Thoracic aorta (tissue), 2 donors: ENCODE data around the gene WNT9B. TPM values are rescaled to one million over a fixed set of nuclear protein-coding genes. Genes with fewer than 3 reads are reported as not detected.

Experiments
- ATAC-seq: fragments of 150-250 bp; one replicate; pipeline ENCODE4 v1.8.0; 2017; ENCODE audit warnings: low read depth; ENCODE audit not compliant: insufficient number of reproducible peaks, low FRiP score
- DNase-seq: peaks from one replicate; pipeline ENCODE4 v3.0.0-alpha.2; 2020; ENCODE audit warnings: low spot score
- H3K27ac ChIP-seq, 2 donors: fragments of 200-600 bp; sonication (generic); 1 replicate in 1 of 2; 2 replicates in 1 of 2; pipeline ENCODE4 v1.5.1; 2016; ENCODE audit warnings: mild to moderate bottlenecking in 2 of 2, moderate library complexity in 2 of 2
- H3K27me3 ChIP-seq: fragments of 200-600 bp; sonication (generic); replicated peaks from 2 replicates; pipeline ENCODE4 v1.6.0; 2016; ENCODE audit warnings: mild to moderate bottlenecking; ENCODE audit not compliant: insufficient read depth
- H3K36me3 ChIP-seq: fragments of 200-600 bp; sonication (generic); one replicate; pipeline ENCODE4 v1.5.1; 2016
- H3K4me1 ChIP-seq, 2 donors: fragments of 200-600 bp; sonication (generic); 1 replicate in 1 of 2; 2 replicates in 1 of 2; pipeline versions ENCODE4 v1.5.1 to v1.6.0; 2016; ENCODE audit warnings: low read depth in 2 of 2, mild to moderate bottlenecking in 1 of 2; ENCODE audit not compliant: control insufficient read depth in 1 of 2
- H3K4me3 ChIP-seq: fragments of 200-600 bp; sonication (generic); 2 replicates; pipeline ENCODE4 v1.5.1; 2016; ENCODE audit warnings: mild to moderate bottlenecking
- H3K9me3 ChIP-seq: fragments of 200-600 bp; sonication (generic); 2 replicates; pipeline ENCODE4 v1.5.1; 2016
- total RNA-seq, 2 donors: library from RNA; depleted of rRNA; stranded (reverse); fragments of >200 nt; gene quantifications; one replicate each; pipeline versions ENCODE4 v1.1.0 to v1.2.3, GENCODE V29; 2016
- TF ChIP-seq, protein P1 (sequence below): fragments of 200-600 bp; sonication (generic); IDR thresholded peaks from one replicate; pipeline ENCODE4 v1.5.1; 2019; ENCODE audit warnings: antibody characterized with exemption

Gene WNT9B
- total RNA-seq, 2 donors from 2014 or later: 2.2 TPM; not detected in 1

DNA sequence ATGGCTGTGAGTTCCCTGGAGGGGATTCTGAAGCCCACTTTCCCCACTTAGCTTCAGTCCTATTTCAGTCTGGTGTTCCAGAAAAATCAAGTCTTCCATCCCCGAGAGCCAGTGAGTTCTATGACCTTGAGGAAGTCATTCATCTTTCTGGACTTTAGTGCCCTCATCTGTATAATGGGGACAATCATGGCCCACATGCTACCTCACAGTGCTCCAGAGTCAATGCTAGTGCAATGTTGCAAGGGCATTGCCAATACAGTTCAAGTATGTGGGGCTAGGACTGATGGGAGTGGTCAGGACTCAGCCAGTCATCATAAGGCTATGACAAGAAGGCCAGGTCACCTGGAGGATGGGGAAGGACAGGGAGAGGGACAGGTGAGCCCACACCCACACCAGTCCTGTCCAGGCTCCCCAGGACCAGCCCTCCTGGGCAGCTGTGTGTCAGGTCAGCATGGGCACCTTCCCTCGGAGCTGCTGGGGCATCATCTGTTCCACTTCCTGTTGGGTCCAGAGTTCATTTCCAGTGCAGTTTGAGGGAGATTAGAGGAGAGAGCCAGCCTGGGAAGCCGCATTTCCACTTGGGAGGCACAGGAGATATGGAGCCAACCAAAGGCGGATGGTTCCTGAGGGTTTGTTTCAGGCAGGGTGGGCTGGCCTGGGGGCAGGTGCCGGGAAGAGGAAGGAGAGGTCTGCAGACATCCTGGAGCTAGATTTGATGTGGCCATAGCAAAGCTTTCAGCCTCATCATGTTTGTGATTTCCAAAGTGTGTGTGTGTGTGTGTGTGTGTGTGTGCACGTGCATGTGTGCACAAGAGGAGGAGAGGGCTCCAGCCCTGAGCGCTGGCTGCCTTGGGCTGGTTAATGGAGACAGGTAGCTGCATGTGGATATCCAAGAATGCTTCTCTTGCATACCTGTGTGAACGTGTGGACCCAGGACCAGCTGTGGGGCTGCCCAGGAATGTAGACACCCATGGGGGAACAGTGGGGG is 3.9 kb upstream of the WNT9B start:
- Histone ChIP-seq H3K27ac (no peak overlapping the region), H3K27me3 (peaks cover 10% of the 10 kb centered on the region), H3K36me3 (no peaks in the 10 kb centered on the region), H3K4me3 (no peak overlapping the region), H3K4me1 (peaks cover 6 to 12% of the 10 kb centered on the region in 2 donors), H3K9me3 (no peaks in the 10 kb centered on the region)
- TF ChIP-seq, protein P1, sequence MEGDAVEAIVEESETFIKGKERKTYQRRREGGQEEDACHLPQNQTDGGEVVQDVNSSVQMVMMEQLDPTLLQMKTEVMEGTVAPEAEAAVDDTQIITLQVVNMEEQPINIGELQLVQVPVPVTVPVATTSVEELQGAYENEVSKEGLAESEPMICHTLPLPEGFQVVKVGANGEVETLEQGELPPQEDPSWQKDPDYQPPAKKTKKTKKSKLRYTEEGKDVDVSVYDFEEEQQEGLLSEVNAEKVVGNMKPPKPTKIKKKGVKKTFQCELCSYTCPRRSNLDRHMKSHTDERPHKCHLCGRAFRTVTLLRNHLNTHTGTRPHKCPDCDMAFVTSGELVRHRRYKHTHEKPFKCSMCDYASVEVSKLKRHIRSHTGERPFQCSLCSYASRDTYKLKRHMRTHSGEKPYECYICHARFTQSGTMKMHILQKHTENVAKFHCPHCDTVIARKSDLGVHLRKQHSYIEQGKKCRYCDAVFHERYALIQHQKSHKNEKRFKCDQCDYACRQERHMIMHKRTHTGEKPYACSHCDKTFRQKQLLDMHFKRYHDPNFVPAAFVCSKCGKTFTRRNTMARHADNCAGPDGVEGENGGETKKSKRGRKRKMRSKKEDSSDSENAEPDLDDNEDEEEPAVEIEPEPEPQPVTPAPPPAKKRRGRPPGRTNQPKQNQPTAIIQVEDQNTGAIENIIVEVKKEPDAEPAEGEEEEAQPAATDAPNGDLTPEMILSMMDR: no peak
- DNase-seq (no peak), ATAC-seq (no peak)

DNA sequence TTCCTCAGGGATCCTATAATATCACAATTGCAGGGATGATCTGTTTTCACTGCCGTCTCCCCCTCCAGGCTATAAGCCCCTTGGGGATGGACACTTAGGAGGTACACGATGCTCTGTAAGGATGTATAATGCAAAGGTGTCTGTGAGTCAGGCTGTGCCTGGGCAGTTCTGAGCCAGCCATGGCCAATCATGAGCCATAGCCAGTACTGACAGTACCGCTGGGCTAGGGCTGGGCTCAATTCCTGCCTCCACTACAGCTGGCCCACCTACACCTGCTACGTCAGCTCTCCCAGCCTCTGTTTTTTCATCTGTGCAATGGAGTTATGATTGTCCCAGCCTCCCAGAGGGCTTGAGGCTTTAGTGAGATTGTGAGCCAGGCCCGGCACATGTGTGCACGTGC is 2.8 kb upstream of the WNT9B start:
- H3K4me1 ChIP-seq: peaks cover 6 to 12% of the 10 kb centered on the region in 2 donors
- TF ChIP-seq, protein P1: no peak
- H3K27ac ChIP-seq: no peak overlapping the region
- no peak overlapping the region for H3K4me3 ChIP-seq
- H3K27me3 ChIP-seq: peaks cover 10% of the 10 kb centered on the region
- H3K9me3 ChIP-seq: no peaks in the 10 kb centered on the region
- no peak for DNase-seq
- ATAC-seq: no peak
- H3K36me3 ChIP-seq: no peaks in the 10 kb centered on the region

DNA sequence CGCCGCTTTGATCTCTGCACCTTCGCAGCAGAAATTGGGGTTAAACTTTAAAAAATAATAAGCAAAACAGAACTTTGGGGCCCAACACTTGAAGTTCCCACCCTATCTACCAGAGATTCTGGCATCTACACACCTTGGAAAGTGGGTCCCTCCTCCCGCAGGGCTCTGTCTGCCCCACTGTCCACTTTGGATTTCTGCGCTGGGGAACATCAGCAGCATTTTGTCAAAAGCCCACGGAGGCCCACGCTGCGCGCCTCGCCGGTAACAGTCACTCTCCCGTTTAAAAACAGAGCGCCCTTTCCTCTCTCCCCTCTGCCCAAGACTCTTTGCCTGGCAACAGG is 725 bp upstream of the WNT9B start:
- Histone ChIP-seq H3K4me3 (no peak overlapping the region), H3K9me3 (no peaks in the 10 kb centered on the region), H3K36me3 (no peaks in the 10 kb centered on the region), H3K27me3 (peaks cover 10% of the 10 kb centered on the region), H3K4me1 (peaks cover 6 to 12% of the 10 kb centered on the region in 2 donors), H3K27ac (no peak overlapping the region)
- no peak for ATAC-seq
- no peak for DNase-seq
- TF ChIP-seq, protein P1: no peak

DNA sequence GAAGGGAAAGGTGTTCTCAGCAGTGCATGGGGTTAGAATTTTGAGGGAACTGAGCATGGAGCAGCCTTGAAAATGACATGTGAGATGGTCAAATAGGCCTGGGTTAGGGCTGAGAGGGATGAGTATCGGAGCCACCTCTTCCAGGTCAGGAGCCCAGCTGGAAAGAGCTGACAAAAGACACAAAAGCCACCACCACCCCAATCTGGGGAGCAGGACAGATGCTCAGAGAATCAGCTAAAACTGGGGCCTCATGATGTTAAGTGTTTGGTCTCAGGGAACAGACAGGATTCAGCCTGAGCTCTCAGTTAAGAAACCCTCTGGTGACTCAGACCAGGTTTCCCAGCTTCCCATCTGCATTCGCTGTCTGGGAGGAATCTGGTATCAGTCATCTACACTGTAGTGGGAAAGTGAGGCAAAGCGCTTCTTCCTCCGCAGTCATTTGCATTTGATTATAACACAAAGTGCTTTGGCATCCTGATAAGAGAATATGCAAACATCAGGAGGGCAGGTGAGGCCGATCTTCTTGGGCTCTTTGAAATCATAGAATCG is 2.6 kb downstream of the WNT9B start:
- H3K36me3 ChIP-seq: no peaks in the 10 kb centered on the region
- H3K27ac ChIP-seq: no peak overlapping the region
- H3K4me1 ChIP-seq: peaks cover 6 to 12% of the 10 kb centered on the region in 2 donors
- no peaks in the 10 kb centered on the region for H3K9me3 ChIP-seq
- TF ChIP-seq, protein P1: no peak
- peaks cover 6% of the 10 kb centered on the region for H3K27me3 ChIP-seq
- no peak for DNase-seq
- no peak for ATAC-seq
- no peak overlapping the region for H3K4me3 ChIP-seq

DNA sequence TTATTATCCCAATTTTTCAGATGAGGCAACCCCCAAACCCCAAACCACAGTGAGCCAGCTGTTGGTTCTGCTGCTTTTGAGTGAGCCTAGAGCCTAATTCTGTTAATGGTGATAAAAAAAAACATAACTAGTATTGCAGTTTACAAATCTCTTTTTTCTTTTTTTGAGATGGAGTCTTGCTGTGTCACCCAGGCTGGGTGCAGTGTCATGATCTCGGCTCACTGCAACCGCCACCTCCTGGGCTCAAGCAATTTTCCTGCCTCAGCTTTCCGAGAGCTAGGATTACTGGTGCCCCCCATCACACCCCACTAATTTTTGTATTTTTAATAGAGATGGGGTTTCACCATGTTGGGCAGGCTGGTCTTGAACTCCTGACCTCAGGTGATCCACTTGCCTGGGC is 3.1 kb downstream of the WNT9B start:
- H3K9me3 ChIP-seq: no peaks in the 10 kb centered on the region
- no peaks in the 10 kb centered on the region for H3K36me3 ChIP-seq
- no peak for ATAC-seq
- peaks cover 6 to 12% of the 10 kb centered on the region in 2 donors for H3K4me1 ChIP-seq
- no peak overlapping the region for H3K4me3 ChIP-seq
- peaks cover 6% of the 10 kb centered on the region for H3K27me3 ChIP-seq
- no peak overlapping the region for H3K27ac ChIP-seq
- DNase-seq: no peak
- TF ChIP-seq, protein P1: no peak
